Stimulated activated CD4-positive, alpha-beta T cell treated with anti-CD3 and anti-CD28 coated beads, Interleukin-2, amount 100 ng/mL, for 48 hours (primary cell): ENCODE measurements around the gene OPN1LW.
"Not testable (repeated sequence)": the region's sequence is repeated elsewhere in the genome, so short reads cannot be mapped to it uniquely, and the experiment has no call there.

ENCODE experiments used
- DNase-seq, 2 donors: peaks; one replicate each; pipeline ENCODE4 v3.0.0-alpha.2; 2020

The OPN1LW gene

GRCh38 chrX:154135458-154136229, 8.4 kb upstream of the OPN1LW start:
- DNase-seq = no peak

DNA sequence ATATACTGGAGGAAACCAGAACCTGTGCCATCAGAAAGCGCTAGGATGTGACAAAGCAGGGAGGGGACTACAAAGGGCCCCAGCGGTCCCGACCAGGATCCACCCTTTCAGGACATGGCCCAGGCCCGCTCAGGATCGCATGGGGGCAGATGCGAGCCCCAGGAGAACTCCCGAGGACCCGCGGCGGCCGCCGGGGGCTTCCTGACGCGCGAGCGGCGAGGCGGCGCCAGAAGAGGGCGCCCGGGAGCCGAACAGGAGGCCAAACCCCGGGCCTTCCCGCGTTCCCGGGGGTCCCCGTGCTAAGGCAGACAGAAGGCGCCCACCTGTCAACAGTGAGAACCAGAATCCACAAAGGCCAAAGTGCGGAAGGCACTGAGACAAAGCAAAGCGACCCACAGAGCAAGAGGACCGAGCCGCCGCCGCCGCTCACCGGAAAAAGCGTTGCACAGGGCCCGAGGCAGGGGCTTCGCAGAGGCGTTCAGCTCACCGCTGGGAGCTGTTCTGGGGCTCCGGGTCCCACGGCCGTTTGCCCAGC, 7.3 kb upstream of the OPN1LW start:
- DNase-seq = peak; percentile 61 to 70

DNA sequence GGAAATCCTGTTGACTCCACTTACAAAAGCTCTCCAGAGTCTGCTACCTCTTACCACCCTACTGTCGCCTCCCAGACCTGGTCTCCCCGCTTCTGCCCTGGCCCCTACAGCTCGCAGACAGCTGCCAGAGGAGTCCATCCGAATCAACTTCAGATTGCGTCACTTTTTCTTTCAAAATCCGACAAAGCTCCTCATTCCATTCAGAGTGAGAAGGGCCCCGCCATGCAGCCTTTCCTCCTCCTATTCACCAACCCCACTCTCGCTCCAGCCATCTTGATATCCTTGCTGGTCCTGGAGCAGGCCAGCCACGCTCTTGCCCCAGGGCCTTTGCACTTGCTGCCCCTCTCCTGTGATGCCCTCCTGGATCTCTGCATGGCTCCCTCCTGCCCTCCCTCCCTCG, 5.2 kb upstream of the OPN1LW start:
- no peak for DNase-seq

GRCh38 chrX:154140206-154140605, 3.8 kb upstream of the OPN1LW start:
- DNase-seq = no peak

DNA sequence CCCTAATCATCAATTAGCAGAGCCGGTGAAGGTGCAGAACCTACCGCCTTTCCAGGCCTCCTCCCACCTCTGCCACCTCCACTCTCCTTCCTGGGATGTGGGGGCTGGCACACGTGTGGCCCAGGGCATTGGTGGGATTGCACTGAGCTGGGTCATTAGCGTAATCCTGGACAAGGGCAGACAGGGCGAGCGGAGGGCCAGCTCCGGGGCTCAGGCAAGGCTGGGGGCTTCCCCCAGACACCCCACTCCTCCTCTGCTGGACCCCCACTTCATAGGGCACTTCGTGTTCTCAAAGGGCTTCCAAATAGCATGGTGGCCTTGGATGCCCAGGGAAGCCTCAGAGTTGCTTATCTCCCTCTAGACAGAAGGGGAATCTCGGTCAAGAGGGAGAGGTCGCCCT, 3.3 kb upstream of the OPN1LW start:
- no peak for DNase-seq

- DNase-seq = no peak
Observed at GRCh38 chrX:154142386-154142785, 1.7 kb upstream of the OPN1LW start.

DNA sequence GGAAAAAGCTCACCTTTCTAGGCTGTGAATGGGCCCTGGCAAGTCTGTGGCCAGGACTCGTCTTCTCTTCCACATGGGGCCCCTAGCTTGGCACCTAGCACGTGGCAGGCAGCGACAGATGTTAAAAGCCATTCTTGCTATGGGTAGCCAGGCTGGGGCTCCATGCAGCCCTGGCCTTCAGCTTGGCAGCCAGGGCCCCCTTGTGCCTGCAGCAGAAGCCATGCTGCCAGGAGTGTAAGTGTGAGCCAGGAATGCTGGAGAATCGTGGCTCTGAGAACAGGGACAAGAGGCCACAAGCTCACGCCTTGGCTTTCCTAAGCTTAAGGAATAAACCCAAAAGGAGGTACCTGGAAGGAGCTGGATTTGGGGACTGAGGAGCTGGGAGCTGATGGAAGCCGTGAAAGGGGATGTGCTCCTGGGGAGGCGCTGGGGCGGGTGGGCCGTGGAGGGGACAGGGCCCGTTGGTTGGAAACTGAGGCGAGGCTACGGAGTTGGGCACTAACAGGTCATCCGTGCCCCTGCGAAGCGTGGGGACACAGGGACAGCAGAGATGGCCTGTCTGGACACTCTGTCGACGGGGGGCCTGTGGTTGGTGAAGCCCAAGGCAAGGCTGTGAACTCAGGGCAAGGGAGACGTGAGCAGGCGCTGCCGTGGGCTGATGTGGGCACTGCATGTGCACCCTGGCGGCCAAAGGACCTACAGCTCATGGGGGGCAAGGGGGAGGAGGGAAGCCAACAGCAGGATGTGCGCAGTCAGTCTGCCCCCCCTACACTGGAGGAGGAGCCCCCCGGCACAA, 895 bp upstream of the OPN1LW start:
- no peak for DNase-seq

DNA sequence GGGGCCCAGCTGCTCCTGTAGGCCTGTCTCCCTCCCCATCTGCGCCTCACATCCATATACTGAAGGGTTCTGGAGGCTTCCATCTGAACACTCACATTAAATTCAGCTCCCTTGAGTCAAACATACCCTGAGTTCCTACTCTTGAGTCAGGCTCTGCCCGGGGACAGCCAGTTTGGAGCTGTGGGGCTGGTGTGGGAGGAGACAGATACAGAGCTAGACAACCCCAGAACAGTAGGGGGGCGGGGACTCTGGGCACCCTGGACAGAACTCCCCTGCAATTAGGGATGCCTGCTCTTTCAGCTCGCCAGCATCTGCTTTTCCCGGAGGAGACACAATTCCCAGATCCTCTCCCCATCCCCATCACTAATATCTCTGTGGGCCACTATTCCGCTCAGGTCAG, 7.0 kb downstream of the OPN1LW start:
- DNase-seq = not testable (repeated sequence)

DNA sequence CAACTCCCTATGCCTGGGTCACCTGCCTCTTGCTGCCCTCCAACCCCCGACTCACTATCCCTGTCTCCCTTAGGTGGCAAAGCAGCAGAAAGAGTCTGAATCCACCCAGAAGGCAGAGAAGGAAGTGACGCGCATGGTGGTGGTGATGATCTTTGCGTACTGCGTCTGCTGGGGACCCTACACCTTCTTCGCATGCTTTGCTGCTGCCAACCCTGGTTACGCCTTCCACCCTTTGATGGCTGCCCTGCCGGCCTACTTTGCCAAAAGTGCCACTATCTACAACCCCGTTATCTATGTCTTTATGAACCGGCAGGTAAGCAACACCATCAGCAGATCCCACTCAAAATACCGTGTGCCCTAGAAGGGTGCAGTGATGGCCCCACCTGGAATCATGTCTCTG, 12.2 kb downstream of the OPN1LW start:
- not testable (repeated sequence) for DNase-seq

GRCh38 chrX:154157207-154157606, 13.2 kb downstream of the OPN1LW start:
- not testable (repeated sequence) for DNase-seq

DNA sequence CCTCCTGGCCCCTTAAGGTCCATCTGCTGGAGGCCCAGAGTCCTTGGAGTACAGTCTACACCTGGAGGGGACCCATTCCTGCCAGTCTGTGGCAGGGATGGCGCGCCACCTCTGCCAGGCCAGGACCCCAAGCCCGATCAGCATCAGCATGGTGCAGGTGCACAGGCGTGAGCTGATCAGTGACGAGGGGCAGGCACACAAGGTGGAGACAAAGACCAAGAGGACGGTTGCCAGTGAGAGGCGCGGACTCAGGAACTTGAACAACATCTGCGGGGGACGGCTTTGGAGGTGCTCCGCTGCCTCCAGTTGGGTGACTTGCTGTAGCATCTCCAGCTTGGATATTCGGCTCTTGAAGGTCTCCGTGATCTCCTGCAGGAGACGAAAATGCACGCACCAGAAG, 15.3 kb downstream of the OPN1LW start:
- DNase-seq = not testable (repeated sequence)

- not testable (repeated sequence) for DNase-seq
Observed at GRCh38 chrX:154164902-154165301, 20.9 kb downstream of the OPN1LW start.

GRCh38 chrX:154168384-154168783, 24.3 kb downstream of the OPN1LW start:
- DNase-seq = not testable (repeated sequence)

DNA sequence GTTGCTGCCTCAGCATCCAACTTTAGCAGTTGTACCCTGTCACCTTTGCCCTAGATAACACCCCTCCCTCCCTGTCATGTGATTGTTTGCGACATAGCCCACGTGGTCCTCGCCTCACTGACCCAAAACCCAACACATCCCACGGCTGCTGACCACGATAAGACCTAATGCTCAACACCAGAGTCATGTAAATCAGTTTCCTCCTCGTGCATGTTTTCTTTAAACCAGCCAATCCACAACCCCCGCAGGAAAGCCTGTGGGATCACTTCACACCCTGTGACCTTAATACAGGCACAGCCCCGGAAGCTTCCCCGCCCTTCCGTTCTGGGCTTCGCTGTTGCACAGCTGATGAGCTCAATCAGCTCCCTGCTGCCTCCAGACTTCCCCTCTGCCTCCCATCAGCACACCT, 28.5 kb downstream of the OPN1LW start:
- not testable (repeated sequence) for DNase-seq

DNA sequence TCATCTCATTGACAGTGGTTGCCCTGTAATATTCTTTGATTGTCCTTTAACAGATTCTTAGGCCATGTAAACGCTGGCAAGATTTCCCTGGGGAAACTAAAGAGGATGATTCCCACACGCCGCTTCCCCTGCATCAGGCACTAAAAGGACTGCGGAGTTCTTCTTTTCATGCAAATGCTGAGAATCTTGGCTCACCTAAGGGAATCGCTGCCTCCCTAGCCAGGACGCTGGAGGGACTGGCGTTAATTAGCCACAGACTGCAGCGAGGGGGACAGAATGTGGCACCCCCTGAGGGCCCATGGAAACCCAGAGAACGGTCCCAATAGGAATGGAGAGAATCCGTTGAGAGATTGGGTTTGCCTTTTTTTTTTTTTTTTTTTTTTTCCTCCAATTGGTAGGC, 30.3 kb downstream of the OPN1LW start:
- not testable (repeated sequence) for DNase-seq

DNA sequence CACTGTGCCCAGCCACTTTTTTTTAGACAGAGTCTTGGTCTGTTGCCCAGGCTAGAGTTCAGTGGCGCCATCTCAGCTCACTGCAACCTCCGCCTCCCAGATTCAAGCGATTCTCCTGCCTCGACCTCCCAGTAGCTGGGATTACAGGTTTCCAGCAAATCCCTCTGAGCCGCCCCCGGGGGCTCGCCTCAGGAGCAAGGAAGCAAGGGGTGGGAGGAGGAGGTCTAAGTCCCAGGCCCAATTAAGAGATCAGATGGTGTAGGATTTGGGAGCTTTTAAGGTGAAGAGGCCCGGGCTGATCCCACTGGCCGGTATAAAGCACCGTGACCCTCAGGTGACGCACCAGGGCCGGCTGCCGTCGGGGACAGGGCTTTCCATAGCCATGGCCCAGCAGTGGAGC, 38.3 kb downstream of the OPN1LW start, which contains the start of gene OPN1MW:
Gene OPN1MW (plus strand): TSS at position 301 of the 400 bp plus-strand sequence. CDS start 82 bp downstream, at position 383.
- not testable (repeated sequence) for DNase-seq

DNA sequence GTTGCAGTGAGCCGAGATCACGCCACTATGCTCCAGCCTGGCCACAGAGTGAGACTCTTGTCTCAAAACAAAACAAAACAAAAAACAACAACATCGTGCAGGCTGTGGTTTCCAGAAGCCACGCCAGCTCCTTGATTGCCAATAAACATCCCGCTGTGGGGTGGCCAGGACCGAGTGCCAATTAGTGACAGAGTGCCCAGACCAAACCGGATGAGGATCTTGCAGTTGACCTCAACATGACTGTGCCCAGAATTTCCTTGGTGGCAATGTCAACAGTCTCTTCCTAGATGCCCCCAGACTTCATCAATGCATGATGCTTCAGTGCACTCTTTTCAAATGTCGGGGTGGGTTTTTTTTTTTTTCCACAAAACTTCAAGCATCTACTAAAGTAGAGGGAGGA, 39.8 kb downstream of the OPN1LW start:
- not testable (repeated sequence) for DNase-seq

DNA sequence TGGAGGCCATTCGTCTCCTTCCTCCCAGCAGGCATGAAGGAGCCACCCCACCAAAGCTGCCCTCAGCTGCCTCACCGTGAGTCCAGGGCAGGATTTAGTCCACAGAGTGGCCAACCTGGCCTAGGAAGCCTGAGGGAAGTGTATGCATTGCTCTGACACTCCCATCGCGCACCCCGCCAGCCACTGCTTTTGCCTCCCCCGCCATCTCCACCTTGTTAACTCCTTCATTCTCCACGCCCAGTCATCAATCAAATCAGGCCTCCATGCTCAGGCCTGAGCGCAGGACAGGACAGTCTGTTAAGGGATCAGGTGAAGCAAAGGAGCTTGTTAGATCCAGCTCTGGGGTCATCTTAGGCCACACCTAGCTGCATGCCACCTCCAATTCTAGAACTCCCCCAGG, 48.8 kb downstream of the OPN1LW start:
- DNase-seq = not testable (repeated sequence)

GRCh38 chrX:154194316-154194715, 50.3 kb downstream of the OPN1LW start:
- DNase-seq = not testable (repeated sequence)

DNA sequence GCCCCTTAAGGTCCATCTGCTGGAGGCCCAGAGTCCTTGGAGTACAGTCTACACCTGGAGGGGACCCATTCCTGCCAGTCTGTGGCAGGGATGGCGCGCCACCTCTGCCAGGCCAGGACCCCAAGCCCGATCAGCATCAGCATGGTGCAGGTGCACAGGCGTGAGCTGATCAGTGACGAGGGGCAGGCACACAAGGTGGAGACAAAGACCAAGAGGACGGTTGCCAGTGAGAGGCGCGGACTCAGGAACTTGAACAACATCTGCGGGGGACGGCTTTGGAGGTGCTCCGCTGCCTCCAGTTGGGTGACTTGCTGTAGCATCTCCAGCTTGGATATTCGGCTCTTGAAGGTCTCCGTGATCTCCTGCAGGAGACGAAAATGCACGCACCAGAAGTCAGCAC, 52.4 kb downstream of the OPN1LW start:
- not testable (repeated sequence) for DNase-seq
